GM23248 (cell line): Measurements from ENCODE around the gene BPIFA3.

Source experiments
- EZH2 ChIP-seq: fragments of 200-600 bp; sonication (generic); IDR thresholded peaks from 2 replicates; pipeline ENCODE4 v1.6.1; 2018; ENCODE audit warnings: antibody characterized with exemption, mild to moderate bottlenecking; ENCODE audit not compliant: insufficient read depth, poor library complexity, severe bottlenecking
- EZH2phosphoT487 ChIP-seq: fragments of 200-600 bp; sonication (generic); IDR thresholded peaks from 2 replicates; pipeline ENCODE4 v1.6.1; 2018; ENCODE audit warnings: antibody characterized with exemption, moderate library complexity, mild to moderate bottlenecking, low read depth; ENCODE audit not compliant: insufficient read depth

DNA sequence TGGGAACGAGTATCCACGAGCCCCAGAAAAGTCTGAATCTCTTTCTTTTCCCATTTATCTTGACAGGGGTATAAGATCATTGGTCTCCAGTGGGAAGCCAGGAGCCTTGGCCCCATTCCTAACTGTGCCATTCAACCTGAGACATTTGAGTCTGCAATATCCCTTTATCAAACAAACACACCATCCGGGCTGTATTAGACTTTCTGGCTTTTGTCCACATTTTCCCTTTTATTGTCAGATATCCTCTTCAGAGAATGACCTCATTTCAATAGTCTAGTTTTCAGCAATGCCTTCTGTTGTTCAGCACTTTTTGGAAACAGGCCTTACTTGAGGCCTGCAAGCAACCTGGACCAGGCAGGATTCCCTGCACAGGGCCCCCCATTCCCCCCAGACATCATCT lies 34.3 kb downstream of the BPIFA3 start:
- TF ChIP-seq EZH2phosphoT487 (no peak), EZH2 (no peak)
